Astrocyte (in vitro differentiated cells and primary cell): Measurements from ENCODE around the gene LMOD1.

Experiments used
- EZH2 ChIP-seq: IDR thresholded peaks from 2 replicates; pipeline ENCODE4 v1.6.1; 2012; ENCODE audit warnings: mild to moderate bottlenecking, low read length, inconsistent platforms; ENCODE audit not compliant: insufficient read depth
- TF ChIP-seq, protein P1 (sequence below): IDR thresholded peaks from 2 replicates; pipeline ENCODE4 v1.5.1; 2011; ENCODE audit warnings: low read depth, mild to moderate bottlenecking, inconsistent platforms, low read length, moderate library complexity; ENCODE audit not compliant: insufficient read depth

DNA sequence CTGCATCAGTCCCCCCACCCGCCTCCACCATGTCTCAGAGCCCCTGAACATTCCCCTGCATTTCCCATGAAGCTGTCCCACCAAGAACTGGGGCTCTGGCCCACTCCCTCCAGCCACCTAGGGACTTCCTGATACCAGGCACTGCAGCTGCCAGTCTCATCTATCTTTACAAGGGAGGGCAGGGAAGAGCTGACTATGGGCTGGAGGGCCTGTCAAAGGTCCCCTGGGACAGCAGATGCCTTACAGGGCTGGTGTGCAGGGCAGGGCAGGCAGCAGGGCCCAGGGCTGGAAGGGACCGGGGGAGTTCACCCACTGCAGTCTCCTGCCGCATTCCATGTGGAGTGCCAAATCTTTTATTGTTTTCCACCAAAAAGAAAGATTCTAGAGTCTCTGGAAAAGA, 40.0 kb downstream of the LMOD1 start:
- TF ChIP-seq, protein P1, sequence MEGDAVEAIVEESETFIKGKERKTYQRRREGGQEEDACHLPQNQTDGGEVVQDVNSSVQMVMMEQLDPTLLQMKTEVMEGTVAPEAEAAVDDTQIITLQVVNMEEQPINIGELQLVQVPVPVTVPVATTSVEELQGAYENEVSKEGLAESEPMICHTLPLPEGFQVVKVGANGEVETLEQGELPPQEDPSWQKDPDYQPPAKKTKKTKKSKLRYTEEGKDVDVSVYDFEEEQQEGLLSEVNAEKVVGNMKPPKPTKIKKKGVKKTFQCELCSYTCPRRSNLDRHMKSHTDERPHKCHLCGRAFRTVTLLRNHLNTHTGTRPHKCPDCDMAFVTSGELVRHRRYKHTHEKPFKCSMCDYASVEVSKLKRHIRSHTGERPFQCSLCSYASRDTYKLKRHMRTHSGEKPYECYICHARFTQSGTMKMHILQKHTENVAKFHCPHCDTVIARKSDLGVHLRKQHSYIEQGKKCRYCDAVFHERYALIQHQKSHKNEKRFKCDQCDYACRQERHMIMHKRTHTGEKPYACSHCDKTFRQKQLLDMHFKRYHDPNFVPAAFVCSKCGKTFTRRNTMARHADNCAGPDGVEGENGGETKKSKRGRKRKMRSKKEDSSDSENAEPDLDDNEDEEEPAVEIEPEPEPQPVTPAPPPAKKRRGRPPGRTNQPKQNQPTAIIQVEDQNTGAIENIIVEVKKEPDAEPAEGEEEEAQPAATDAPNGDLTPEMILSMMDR: no peak
- TF ChIP-seq EZH2: no peak
